Activated naive CD8-positive, alpha-beta T cell treated with anti-CD3 and anti-CD28 coated beads, Interleukin-2, amount 10 ng/mL, durations not matched to agents 7 days and 5 days (primary cell): ENCODE measurements around the gene SURF6. TPM values are rescaled to one million over a fixed set of nuclear protein-coding genes. Genes with fewer than 3 reads are reported as not detected.
A peak's percentile ranks its signal among the peaks of the same experiment; 100 is the strongest.

Source experiments
- ATAC-seq: fragments of 150-1000 bp; cut with Tn5 transposase; one replicate; pipeline ENCODE4 v1.10.0; 2021; ENCODE audit warnings: low read depth, moderate library complexity
- POLR2A ChIA-PET: fragments of 350-600 bp; sonication (Branson Sonifier 250); formaldehyde crosslinking; loops from one replicate; lab custom pipeline; 2021; ENCODE audit warnings: antibody characterized with exemption; lab: Charles Lee
- DNase-seq: peaks from one replicate; pipeline ENCODE4 v3.0.0; 2021
- H3K27ac Mint-ChIP-seq: one replicate; pipeline ENCODE4 v1.8.0; 2022; ENCODE audit warnings: mild to moderate bottlenecking, mixed read lengths
- H3K27me3 Mint-ChIP-seq: one replicate; pipeline ENCODE4 v1.8.0; 2022; ENCODE audit warnings: mild to moderate bottlenecking, moderate library complexity, mixed read lengths
- H3K36me3 Mint-ChIP-seq: one replicate; pipeline ENCODE4 v1.8.0; 2021; ENCODE audit warnings: mild to moderate bottlenecking, mixed read lengths
- H3K4me1 Mint-ChIP-seq: one replicate; pipeline ENCODE4 v1.8.0; 2021; ENCODE audit warnings: mixed read lengths
- H3K4me3 Mint-ChIP-seq: one replicate; pipeline ENCODE4 v1.8.0; 2022; ENCODE audit warnings: mild to moderate bottlenecking, moderate library complexity, mixed read lengths
- H3K9me3 Mint-ChIP-seq: one replicate; pipeline ENCODE4 v1.8.0; 2021; ENCODE audit warnings: mixed read lengths
- total RNA-seq, 2 experiments: library from RNA; stranded (reverse); gene quantifications; one replicate each; pipeline ENCODE4 v1.2.3, GENCODE V29; 2021

SURF6 gene
- total RNA-seq, 2 experiments from 2014 or later: 20.5 to 21.0 TPM

GRCh38 chr9:133361507-133362092 lies 25.6 kb upstream of the SURF6 start:
- Mint-ChIP-seq H3K4me3 (no peak overlapping the region), H3K4me1 (peaks cover 31% of the 10 kb centered on the region), H3K9me3 (no peaks in the 10 kb centered on the region), H3K36me3 (peaks cover 24% of the 10 kb centered on the region), H3K27ac (no peak overlapping the region), H3K27me3 (no peaks in the 10 kb centered on the region)
- POLR2A ChIA-PET: interaction anchor here (1.4 kb wide), 1 partner anchor 13 kb away, joined by 6 read pairs; the partner anchor contains the start of genes MED22 and RPL7A
- DNase-seq: no peak
- ATAC-seq: no peak

GRCh38 chr9:133360400-133361393 lies 24.7 kb upstream of the SURF6 start:
- ATAC-seq (no peak), DNase-seq (no peak)
- POLR2A ChIA-PET: interaction anchor here (1.0 to 8.3 kb wide), 2 partner anchors 10 to 12 kb away, joined by 3 to 162 read pairs; no protein-coding TSS in a partner anchor
- Mint-ChIP-seq H3K27me3 (no peaks in the 10 kb centered on the region), H3K9me3 (no peaks in the 10 kb centered on the region), H3K36me3 (peaks cover 18% of the 10 kb centered on the region), H3K27ac (peak overlapping the region; percentile 62), H3K4me3 (no peak overlapping the region), H3K4me1 (peaks cover 31% of the 10 kb centered on the region)

- no peak for DNase-seq
- peaks cover 29% of the 10 kb centered on the region for H3K4me1 Mint-ChIP-seq
- no peaks in the 10 kb centered on the region for H3K27me3 Mint-ChIP-seq
- POLR2A ChIA-PET: interaction anchor here (0.7 to 8.3 kb wide), 3 partner anchors 9 to 13 kb away, joined by 3 to 162 read pairs (median 3); no protein-coding TSS in a partner anchor
- no peaks in the 10 kb centered on the region for H3K9me3 Mint-ChIP-seq
- ATAC-seq: no peak
- H3K27ac Mint-ChIP-seq: peak overlapping the region; percentile 56
- no peak overlapping the region for H3K4me3 Mint-ChIP-seq
- H3K36me3 Mint-ChIP-seq: peaks cover 15% of the 10 kb centered on the region
These were observed 23.6 kb upstream of the SURF6 start for GRCh38 chr9:133359399-133360175.

DNA sequence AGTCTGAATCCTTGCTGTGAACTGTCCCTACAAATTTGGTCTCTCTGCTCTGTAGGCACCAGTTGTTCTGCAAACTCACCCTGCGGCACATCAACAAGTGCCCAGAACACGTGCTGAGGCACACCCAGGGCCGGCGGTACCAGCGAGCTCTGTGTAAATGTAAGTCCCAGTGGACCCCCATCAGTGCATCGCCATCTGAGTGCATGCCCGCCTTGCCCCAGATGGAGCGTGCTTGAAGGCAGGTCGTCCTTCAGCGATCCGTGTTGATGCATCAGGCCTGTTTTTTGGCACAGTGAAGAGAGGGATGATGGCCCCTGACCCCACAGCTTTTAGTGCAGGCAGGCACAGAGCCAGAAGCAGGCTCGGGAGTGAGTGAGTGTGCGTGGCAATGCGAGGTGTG lies 21.7 kb upstream of the SURF6 start:
- Mint-ChIP-seq H3K27ac (peak overlapping the region; percentile 68), H3K4me1 (peaks cover 31% of the 10 kb centered on the region), H3K36me3 (peaks cover 9% of the 10 kb centered on the region), H3K27me3 (no peaks in the 10 kb centered on the region), H3K4me3 (peak overlapping the region; percentile 89), H3K9me3 (no peaks in the 10 kb centered on the region)
- DNase-seq: no peak
- POLR2A ChIA-PET: interaction anchor here (0.9 to 8.3 kb wide), 4 partner anchors 10 to 171 kb away, joined by 3 to 162 read pairs (median 20); partner anchors contain the start of genes MED22, RPL7A and STKLD1
- ATAC-seq: no peak

DNA sequence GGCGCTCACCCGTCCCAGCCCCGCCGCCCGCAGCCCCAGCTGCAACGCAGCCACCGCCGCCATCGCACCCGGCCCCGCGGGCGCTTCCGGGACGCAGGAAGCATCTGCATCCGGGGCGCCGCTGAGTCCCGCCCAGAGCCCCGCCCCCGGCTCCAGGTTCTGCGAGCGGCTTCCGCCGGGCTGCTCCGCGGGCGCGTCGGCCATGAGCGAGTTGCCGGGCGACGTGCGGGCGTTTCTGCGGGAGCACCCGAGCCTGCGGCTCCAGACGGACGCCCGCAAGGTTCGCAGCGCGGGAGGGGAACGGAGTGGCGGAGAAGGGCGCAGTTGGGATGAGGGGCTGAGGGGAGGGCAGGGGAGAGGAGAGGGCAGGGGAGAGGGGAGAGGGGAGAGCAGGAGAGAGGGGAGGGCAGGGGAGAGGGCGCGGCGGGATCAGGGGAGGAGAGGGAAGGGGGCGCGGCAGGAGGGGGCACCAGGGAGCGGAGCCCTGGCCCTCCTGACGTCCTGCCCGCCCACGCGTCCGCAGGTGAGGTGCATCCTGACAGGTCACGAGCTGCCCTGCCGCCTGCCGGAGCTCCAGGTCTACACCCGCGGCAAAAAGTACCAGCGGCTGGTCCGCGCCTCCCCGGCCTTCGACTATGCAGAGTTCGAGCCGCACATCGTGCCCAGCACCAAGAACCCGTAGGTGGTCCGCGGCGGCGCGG lies 20.6 kb upstream of the SURF6 start, which contains the start of the genes SURF1 and SURF2:
Gene SURF1 (minus strand): TSS at position 97 of the 701 bp plus-strand sequence. CDS start 34 bp downstream, at position 63.
Gene SURF2 (plus strand): TSS at position 160 of the 701 bp plus-strand sequence. CDS start 43 bp downstream, at position 203.
- Mint-ChIP-seq H3K36me3 (peaks cover 16% of the 10 kb centered on the region), H3K4me1 (peaks cover 27% of the 10 kb centered on the region), H3K9me3 (no peaks in the 10 kb centered on the region), H3K27me3 (no peaks in the 10 kb centered on the region), H3K27ac (peak within 1 kb of the TSS; percentile 86), H3K4me3 (peak within 1 kb of the TSS; percentile 93)
- POLR2A ChIA-PET: interaction anchor here (0.7 to 8.3 kb wide), 13 partner anchors 8 to 1002 kb away, joined by 3 to 162 read pairs (median 4); partner anchors contain the start of genes MED22, REXO4, RPL7A and SETX
- DNase-seq (peak; percentile 95), ATAC-seq (peak; percentile 89)

DNA sequence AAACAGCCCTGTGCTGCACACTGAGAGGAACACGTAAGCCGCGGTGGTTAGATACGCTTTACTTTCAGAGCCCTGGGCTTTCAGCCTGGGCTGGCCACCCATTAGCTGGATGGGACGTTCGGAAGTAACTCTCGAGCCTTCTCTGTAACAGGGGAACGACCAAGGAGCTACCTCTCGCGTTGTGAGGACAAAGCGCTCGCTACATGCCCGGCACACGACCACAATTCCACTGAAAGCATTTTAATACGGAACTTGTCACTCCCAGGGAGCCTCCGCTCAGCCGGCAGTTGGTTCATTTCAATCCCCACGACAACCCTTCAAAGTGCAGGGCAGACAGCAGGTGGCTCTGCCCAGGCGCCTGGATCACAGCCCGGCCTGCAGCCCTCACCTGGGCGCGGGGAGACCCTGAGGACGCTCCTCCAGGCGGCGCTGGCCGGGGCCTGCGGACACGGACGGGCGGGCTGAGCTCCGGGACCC lies 19.9 kb upstream of the SURF6 start:
- H3K4me1 Mint-ChIP-seq: peaks cover 24% of the 10 kb centered on the region
- H3K27me3 Mint-ChIP-seq: no peaks in the 10 kb centered on the region
- H3K27ac Mint-ChIP-seq: peak overlapping the region; percentile 86
- H3K36me3 Mint-ChIP-seq: peaks cover 17% of the 10 kb centered on the region
- H3K4me3 Mint-ChIP-seq: peak overlapping the region; percentile 93
- no peaks in the 10 kb centered on the region for H3K9me3 Mint-ChIP-seq
- DNase-seq: no peak
- POLR2A ChIA-PET: interaction anchor here (1.0 to 8.3 kb wide), 8 partner anchors 8 to 62 kb away, joined by 3 to 162 read pairs (median 6); partner anchors contain the start of genes MED22, REXO4, RPL7A and STKLD1
- ATAC-seq: peak; percentile 40

DNA sequence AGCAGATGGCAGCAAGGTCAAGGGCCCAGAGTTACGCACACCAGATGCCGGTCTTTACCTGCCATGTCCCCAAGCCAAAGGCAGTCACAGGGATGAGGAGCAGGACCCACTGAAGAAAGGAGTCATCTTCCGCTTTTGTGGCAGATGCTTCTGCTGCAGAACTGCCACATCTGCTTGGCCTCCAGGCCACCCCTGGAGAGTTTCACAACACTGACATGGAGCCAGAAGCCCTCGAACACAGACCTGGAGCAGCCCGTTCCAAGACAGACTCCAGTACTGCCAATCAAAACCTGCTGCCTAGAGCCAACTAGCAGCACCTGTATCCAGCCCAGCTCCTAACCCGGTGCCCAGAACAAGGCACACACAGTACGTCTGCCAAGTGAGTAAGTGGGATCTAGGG lies 18.8 kb upstream of the SURF6 start:
- Mint-ChIP-seq H3K4me3 (peak overlapping the region; percentile 93), H3K4me1 (peaks cover 30% of the 10 kb centered on the region), H3K27me3 (no peaks in the 10 kb centered on the region), H3K9me3 (no peaks in the 10 kb centered on the region), H3K27ac (no peak overlapping the region), H3K36me3 (peaks cover 21% of the 10 kb centered on the region)
- no peak for ATAC-seq
- POLR2A ChIA-PET: interaction anchor here (0.6 to 8.3 kb wide), 3 partner anchors 14 to 18 kb away, joined by 3 to 162 read pairs (median 3); no protein-coding TSS in a partner anchor
- no peak for DNase-seq

- no peak for ATAC-seq
- POLR2A ChIA-PET: interaction anchor here (8.3 kb wide), 1 partner anchor 19 kb away, joined by 162 read pairs; no protein-coding TSS in a partner anchor
- Mint-ChIP-seq H3K27ac (no peak overlapping the region), H3K4me1 (peaks cover 37% of the 10 kb centered on the region), H3K36me3 (peaks cover 30% of the 10 kb centered on the region), H3K4me3 (no peak overlapping the region), H3K9me3 (no peaks in the 10 kb centered on the region), H3K27me3 (no peaks in the 10 kb centered on the region)
- DNase-seq: no peak
These were observed 17.6 kb upstream of the SURF6 start for GRCh38 chr9:133353548-133353947.

GRCh38 chr9:133352635-133353340 lies 16.8 kb upstream of the SURF6 start:
- Mint-ChIP-seq H3K4me3 (no peak overlapping the region), H3K36me3 (peaks cover 33% of the 10 kb centered on the region), H3K27me3 (no peaks in the 10 kb centered on the region), H3K9me3 (no peaks in the 10 kb centered on the region), H3K27ac (peak overlapping the region; percentile 54), H3K4me1 (peaks cover 30% of the 10 kb centered on the region)
- POLR2A ChIA-PET: interaction anchor here (6.5 to 8.3 kb wide), 2 partner anchors 19 to 20 kb away, joined by 147 to 162 read pairs; no protein-coding TSS in a partner anchor
- DNase-seq: no peak
- ATAC-seq: no peak

- peaks cover 25% of the 10 kb centered on the region for H3K4me1 Mint-ChIP-seq
- POLR2A ChIA-PET: interaction anchor here (6.5 kb wide), 1 partner anchor 20 kb away, joined by 147 read pairs; no protein-coding TSS in a partner anchor
- peaks cover 33% of the 10 kb centered on the region for H3K36me3 Mint-ChIP-seq
These were observed 16.1 kb upstream of the SURF6 start for GRCh38 chr9:133351908-133352634.

More at GRCh38 chr9:133351908-133352634, 16.1 kb upstream of the SURF6 start:
- DNase-seq (no peak), ATAC-seq (no peak)
- Mint-ChIP-seq H3K4me3 (no peak overlapping the region), H3K27ac (no peak overlapping the region), H3K27me3 (no peaks in the 10 kb centered on the region), H3K9me3 (no peaks in the 10 kb centered on the region)
